ENCODE measurements around the gene MYRFL.

DNA sequence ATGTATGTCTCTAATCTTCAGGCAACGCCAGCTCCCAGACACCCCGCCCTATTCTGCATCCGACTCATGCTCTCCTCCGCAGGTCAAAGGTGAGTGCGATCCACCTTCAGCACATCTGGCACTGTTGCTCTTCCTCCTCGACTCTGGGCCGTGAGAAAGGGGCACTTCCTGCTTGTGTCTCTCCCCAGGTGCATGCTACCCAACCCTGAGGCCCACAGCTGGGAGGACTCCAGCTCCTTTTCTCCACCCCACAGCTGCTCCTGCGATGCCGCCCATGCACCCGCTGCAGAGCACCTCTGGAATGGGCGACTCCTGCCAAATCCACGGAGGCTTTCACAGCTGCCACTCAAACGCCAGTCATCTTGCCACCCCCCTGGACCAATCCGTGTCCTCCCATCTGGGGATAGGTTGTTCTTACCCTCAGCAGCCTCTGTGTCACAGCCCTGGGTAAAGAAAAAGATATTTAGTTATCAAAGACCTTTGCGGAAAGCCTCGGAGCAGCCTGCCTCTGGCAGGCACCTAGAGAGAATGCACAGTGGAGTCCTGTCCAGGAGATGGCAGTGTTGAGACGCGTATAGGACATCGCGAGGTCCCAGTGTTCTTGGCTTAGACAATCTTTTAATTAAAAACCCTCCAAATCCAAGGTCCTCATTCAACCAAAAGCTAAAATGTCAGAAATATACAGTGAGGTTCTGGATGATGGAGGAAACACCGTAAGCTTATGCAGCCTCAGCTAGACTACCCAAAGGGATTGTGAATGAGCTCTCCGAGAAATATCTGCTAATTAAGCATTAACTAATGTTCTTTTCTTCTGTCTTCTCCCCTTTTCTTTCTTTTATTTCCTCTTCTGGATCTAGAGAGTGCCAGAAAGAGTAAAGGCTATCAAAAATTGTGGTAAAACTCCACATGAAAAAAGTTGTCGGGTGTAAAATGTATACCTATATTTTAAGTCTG is 54.3 kb downstream of the MYRFL start:
- TF ChIP-seq, protein P1, sequence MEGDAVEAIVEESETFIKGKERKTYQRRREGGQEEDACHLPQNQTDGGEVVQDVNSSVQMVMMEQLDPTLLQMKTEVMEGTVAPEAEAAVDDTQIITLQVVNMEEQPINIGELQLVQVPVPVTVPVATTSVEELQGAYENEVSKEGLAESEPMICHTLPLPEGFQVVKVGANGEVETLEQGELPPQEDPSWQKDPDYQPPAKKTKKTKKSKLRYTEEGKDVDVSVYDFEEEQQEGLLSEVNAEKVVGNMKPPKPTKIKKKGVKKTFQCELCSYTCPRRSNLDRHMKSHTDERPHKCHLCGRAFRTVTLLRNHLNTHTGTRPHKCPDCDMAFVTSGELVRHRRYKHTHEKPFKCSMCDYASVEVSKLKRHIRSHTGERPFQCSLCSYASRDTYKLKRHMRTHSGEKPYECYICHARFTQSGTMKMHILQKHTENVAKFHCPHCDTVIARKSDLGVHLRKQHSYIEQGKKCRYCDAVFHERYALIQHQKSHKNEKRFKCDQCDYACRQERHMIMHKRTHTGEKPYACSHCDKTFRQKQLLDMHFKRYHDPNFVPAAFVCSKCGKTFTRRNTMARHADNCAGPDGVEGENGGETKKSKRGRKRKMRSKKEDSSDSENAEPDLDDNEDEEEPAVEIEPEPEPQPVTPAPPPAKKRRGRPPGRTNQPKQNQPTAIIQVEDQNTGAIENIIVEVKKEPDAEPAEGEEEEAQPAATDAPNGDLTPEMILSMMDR (IDR thresholded peaks at IDR 0.05; ENCODE audit: insufficient read depth, low read depth, low read length) = peak; percentile 95
- no peak for TF ChIP-seq EZH2 (IDR thresholded peaks at IDR 0.05; ENCODE audit: insufficient read depth, low read length)

Measured in astrocyte (in vitro differentiated cells and primary cell).